GM12865 (cell line): ENCODE measurements around the gene SH3PXD2B.

Experiments used
- DNase-seq: peaks from one replicate; pipeline ENCODE4 v3.0.0; 2010; ENCODE audit warnings: low read depth
- H3K4me3 ChIP-seq: 2 replicates; pipeline ENCODE4 v1.5.1; 2011; ENCODE audit warnings: mild to moderate bottlenecking, low read depth, low read length, control low read depth
- CTCF ChIP-seq: IDR thresholded peaks from 2 replicates; pipeline ENCODE4 v1.5.1; 2011; ENCODE audit warnings: low read length, control low read depth, low read depth, inconsistent platforms; ENCODE audit not compliant: insufficient read depth; ENCODE audit errors: missing control alignments

The SH3PXD2B gene

GRCh38 chr5:172424808-172425207 is 29.5 kb downstream of the SH3PXD2B start:
- H3K4me3 ChIP-seq, result no peak overlapping the region
- no peak for TF ChIP-seq CTCF

GRCh38 chr5:172424111-172424490 is 30.2 kb downstream of the SH3PXD2B start:
- no peak for DNase-seq
- no peak for TF ChIP-seq CTCF

More at GRCh38 chr5:172424808-172425207, 29.5 kb downstream of the SH3PXD2B start:
- DNase-seq, result no peak

GRCh38 chr5:172423379-172424110 is 30.8 kb downstream of the SH3PXD2B start:
- TF ChIP-seq CTCF, result no peak
- no peak overlapping the region for H3K4me3 ChIP-seq
- DNase-seq, result no peak

More at GRCh38 chr5:172424111-172424490, 30.2 kb downstream of the SH3PXD2B start:
- H3K4me3 ChIP-seq, result no peak overlapping the region

GRCh38 chr5:172422255-172422654 is 32.1 kb downstream of the SH3PXD2B start:
- H3K4me3 ChIP-seq, result no peak overlapping the region
- DNase-seq, result no peak
- TF ChIP-seq CTCF, result no peak

GRCh38 chr5:172421020-172421419 is 33.3 kb downstream of the SH3PXD2B start:
- DNase-seq, result no peak
- no peak overlapping the region for H3K4me3 ChIP-seq
- TF ChIP-seq CTCF, result no peak

- no peak overlapping the region for H3K4me3 ChIP-seq
- TF ChIP-seq CTCF, result no peak
- DNase-seq, result peak; percentile 86
Measured at GRCh38 chr5:172420235-172420939, 33.9 kb downstream of the SH3PXD2B start.
